Measurements from ENCODE around the gene CCP110. TPM values are rescaled to one million over a fixed set of nuclear protein-coding genes. Genes with fewer than 3 reads are reported as not detected.

Gene CCP110
- total and polyA plus RNA-seq, 4 experiments from 2014 or later, result 7.3 to 21.3 (median 15.4) TPM

GRCh38 chr16:19499006-19499405 is 24.7 kb upstream of the CCP110 start:
- H3K36me3 ChIP-seq (ENCODE audit: insufficient read depth, low read length), result peaks cover 21% of the 10 kb centered on the region
- H3K4me1 ChIP-seq (ENCODE audit: insufficient read depth, low read length), result peaks cover 3% of the 10 kb centered on the region
- DNase-seq, result no peak
- H3K27me3 Mint-ChIP-seq, result no peaks in the 10 kb centered on the region
- peaks cover 1 to 4% (median 3%) of the 10 kb centered on the region in 4 donors for H3K4me1 Mint-ChIP-seq
- POLR2A ChIA-PET (ENCODE audit: partially characterized antibody), result no interaction called here
- peaks cover 34 to 39% of the 10 kb centered on the region in 2 donors for H3K36me3 Mint-ChIP-seq
- H3K9me3 ChIP-seq (ENCODE audit: control insufficient read depth in 1 of 2, low read length in 2 of 2), result no peaks in the 10 kb centered on the region
- no peak overlapping the region for H3K4me3 ChIP-seq (ENCODE audit: low read length in 2 of 2)
- peak overlapping the region in 1 of 7 donors; percentile 37 for H3K27ac Mint-ChIP-seq
- no peaks in the 10 kb centered on the region for H3K9me3 Mint-ChIP-seq
- H3K4me3 Mint-ChIP-seq, result no peak overlapping the region
- no peaks in the 10 kb centered on the region for H3K27me3 ChIP-seq (ENCODE audit: insufficient read depth, low read length)
- intact Hi-C loops (cut with micrococcal nuclease), result no loop called here
- H3K27ac ChIP-seq (ENCODE audit: low read depth, low read length), result no peak overlapping the region
- CTCF ChIA-PET (ENCODE audit: partially characterized antibody), result no interaction called here

- intact Hi-C loops (cut with micrococcal nuclease), result no loop called here
- Histone ChIP-seq H3K4me1 (ENCODE audit: insufficient read depth, low read length) (no peaks in the 10 kb centered on the region), H3K27ac (ENCODE audit: low read depth, low read length) (no peak overlapping the region), H3K9me3 (ENCODE audit: control insufficient read depth in 1 of 2, low read length in 2 of 2) (no peaks in the 10 kb centered on the region), H3K27me3 (ENCODE audit: insufficient read depth, low read length) (no peaks in the 10 kb centered on the region), H3K4me3 (ENCODE audit: low read length in 2 of 2) (no peak overlapping the region), H3K36me3 (ENCODE audit: insufficient read depth, low read length) (peaks cover 26% of the 10 kb centered on the region)
- H3K4me1 Mint-ChIP-seq, result no peaks in the 10 kb centered on the region
- ChIA-PET CTCF (ENCODE audit: partially characterized antibody) (interaction anchor here (7.3 kb wide), 1 partner anchor 413 kb away, joined by 102 read pairs; no protein-coding TSS in a partner anchor), POLR2A (ENCODE audit: partially characterized antibody) (no interaction called here)
- no peak for DNase-seq
- H3K4me3 Mint-ChIP-seq, result no peak overlapping the region
- peaks cover 39 to 44% of the 10 kb centered on the region in 2 donors for H3K36me3 Mint-ChIP-seq
- no peaks in the 10 kb centered on the region for H3K27me3 Mint-ChIP-seq
- no peaks in the 10 kb centered on the region for H3K9me3 Mint-ChIP-seq
- peak overlapping the region in 1 of 7 donors; percentile 70 for H3K27ac Mint-ChIP-seq
Observed at GRCh38 chr16:19499481-19499880, 24.3 kb upstream of the CCP110 start.

- no peaks in the 10 kb centered on the region for H3K4me1 ChIP-seq (ENCODE audit: insufficient read depth, low read length)
- no peak overlapping the region for H3K4me3 ChIP-seq (ENCODE audit: low read length in 2 of 2)
- no peaks in the 10 kb centered on the region for H3K4me1 Mint-ChIP-seq
- no peak overlapping the region for H3K27ac ChIP-seq (ENCODE audit: low read depth, low read length)
- H3K27me3 ChIP-seq (ENCODE audit: insufficient read depth, low read length), result no peaks in the 10 kb centered on the region
- no peaks in the 10 kb centered on the region for H3K9me3 ChIP-seq (ENCODE audit: control insufficient read depth in 1 of 2, low read length in 2 of 2)
- DNase-seq, result peak; percentile 46 to 62 (median 57)
- peaks cover 41% of the 10 kb centered on the region for H3K36me3 ChIP-seq (ENCODE audit: insufficient read depth, low read length)
- CTCF ChIA-PET (ENCODE audit: partially characterized antibody), result interaction anchor here (0.6 to 7.3 kb wide), 18 partner anchors 8 to 416 kb away, joined by 3 to 102 read pairs (median 4); partner anchors contain the start of genes CCP110 and VPS35L
- H3K27me3 Mint-ChIP-seq, result no peaks in the 10 kb centered on the region
- no peak overlapping the region for H3K4me3 Mint-ChIP-seq
- peaks cover 60 to 61% of the 10 kb centered on the region in 2 donors for H3K36me3 Mint-ChIP-seq
- POLR2A ChIA-PET (ENCODE audit: partially characterized antibody), result interaction anchor here (1.0 to 2.6 kb wide), 2 partner anchors 19 to 418 kb away, joined by 4 to 7 read pairs; partner anchors contain the start of gene GDE1
- no peaks in the 10 kb centered on the region for H3K9me3 Mint-ChIP-seq
- intact Hi-C loops (cut with micrococcal nuclease), result loop anchor here (1.0 to 5.0 kb wide), 3 partner anchors 114 to 416 kb away; no protein-coding TSS in a partner anchor
- H3K27ac Mint-ChIP-seq, result peak overlapping the region in 1 of 7 donors; percentile 32
Observed at GRCh38 chr16:19502395-19503131, 21.2 kb upstream of the CCP110 start.

GRCh38 chr16:19503461-19504075 is 20.2 kb upstream of the CCP110 start:
- Histone ChIP-seq H3K9me3 (ENCODE audit: control insufficient read depth in 1 of 2, low read length in 2 of 2) (no peaks in the 10 kb centered on the region), H3K36me3 (ENCODE audit: insufficient read depth, low read length) (peaks cover 51% of the 10 kb centered on the region), H3K4me1 (ENCODE audit: insufficient read depth, low read length) (no peaks in the 10 kb centered on the region), H3K27me3 (ENCODE audit: insufficient read depth, low read length) (no peaks in the 10 kb centered on the region), H3K4me3 (ENCODE audit: low read length in 2 of 2) (no peak overlapping the region), H3K27ac (ENCODE audit: low read depth, low read length) (no peak overlapping the region)
- Mint-ChIP-seq H3K36me3 (peaks cover 60 to 61% of the 10 kb centered on the region in 2 donors), H3K4me1 (no peaks in the 10 kb centered on the region), H3K4me3 (peak overlapping the region in 1 of 8 donors; percentile 41), H3K27ac (peak overlapping the region in 2 of 7 donors; percentile 29 to 70), H3K27me3 (no peaks in the 10 kb centered on the region), H3K9me3 (no peaks in the 10 kb centered on the region)
- no peak for DNase-seq
- ChIA-PET POLR2A (ENCODE audit: partially characterized antibody) (interaction anchor here (2.6 kb wide), 1 partner anchor 18 kb away, joined by 7 read pairs; the partner anchor contains the start of gene GDE1), CTCF (ENCODE audit: partially characterized antibody) (interaction anchor here (0.9 to 7.3 kb wide), 12 partner anchors 8 to 417 kb away, joined by 3 to 102 read pairs (median 6); partner anchors contain the start of genes CCP110 and VPS35L)
- intact Hi-C loops (cut with micrococcal nuclease), result loop anchor here (2.0 to 5.0 kb wide), 2 partner anchors 115 to 166 kb away; no protein-coding TSS in a partner anchor

- intact Hi-C loops (cut with micrococcal nuclease), result no loop called here
- Histone ChIP-seq H3K4me1 (ENCODE audit: insufficient read depth, low read length) (no peaks in the 10 kb centered on the region), H3K9me3 (ENCODE audit: control insufficient read depth in 1 of 2, low read length in 2 of 2) (no peaks in the 10 kb centered on the region), H3K27ac (ENCODE audit: low read depth, low read length) (no peak overlapping the region), H3K4me3 (ENCODE audit: low read length in 2 of 2) (no peak overlapping the region), H3K27me3 (ENCODE audit: insufficient read depth, low read length) (no peaks in the 10 kb centered on the region), H3K36me3 (ENCODE audit: insufficient read depth, low read length) (peaks cover 53% of the 10 kb centered on the region)
- DNase-seq, result no peak
- Mint-ChIP-seq H3K4me1 (no peaks in the 10 kb centered on the region), H3K27ac (peak overlapping the region in 2 of 7 donors; percentile 4 to 73), H3K36me3 (peaks cover 56 to 60% of the 10 kb centered on the region in 2 donors), H3K4me3 (no peak overlapping the region), H3K27me3 (no peaks in the 10 kb centered on the region), H3K9me3 (no peaks in the 10 kb centered on the region)
- ChIA-PET CTCF (ENCODE audit: partially characterized antibody) (interaction anchor here (0.6 to 7.3 kb wide), 4 partner anchors 34 to 1182 kb away, joined by 3 to 102 read pairs (median 3); no protein-coding TSS in a partner anchor), POLR2A (ENCODE audit: partially characterized antibody) (interaction anchor here (1.1 kb wide), 1 partner anchor 16 kb away, joined by 3 read pairs; the partner anchor contains the start of gene GDE1)
Observed at GRCh38 chr16:19505600-19506303, 18.0 kb upstream of the CCP110 start.

GRCh38 chr16:19506965-19507364 is 16.8 kb upstream of the CCP110 start:
- ChIA-PET POLR2A (ENCODE audit: partially characterized antibody) (no interaction called here), CTCF (ENCODE audit: partially characterized antibody) (interaction anchor here (7.3 kb wide), 1 partner anchor 420 kb away, joined by 102 read pairs; no protein-coding TSS in a partner anchor)
- Histone ChIP-seq H3K27me3 (ENCODE audit: insufficient read depth, low read length) (no peaks in the 10 kb centered on the region), H3K4me1 (ENCODE audit: insufficient read depth, low read length) (no peaks in the 10 kb centered on the region), H3K36me3 (ENCODE audit: insufficient read depth, low read length) (peaks cover 46% of the 10 kb centered on the region), H3K4me3 (ENCODE audit: low read length in 2 of 2) (no peak overlapping the region), H3K9me3 (ENCODE audit: control insufficient read depth in 1 of 2, low read length in 2 of 2) (no peaks in the 10 kb centered on the region), H3K27ac (ENCODE audit: low read depth, low read length) (no peak overlapping the region)
- intact Hi-C loops (cut with micrococcal nuclease), result no loop called here
- DNase-seq, result no peak
- H3K4me3 Mint-ChIP-seq, result no peak overlapping the region
- H3K9me3 Mint-ChIP-seq, result no peaks in the 10 kb centered on the region
- H3K36me3 Mint-ChIP-seq, result peaks cover 48 to 60% of the 10 kb centered on the region in 2 donors
- H3K4me1 Mint-ChIP-seq, result peaks cover 0 to 2% (median 0%) of the 10 kb centered on the region in 4 donors
- H3K27me3 Mint-ChIP-seq, result no peaks in the 10 kb centered on the region
- no peak overlapping the region for H3K27ac Mint-ChIP-seq

Data from CD4-positive, alpha-beta memory T cell (primary cell).